ENCODE measurements around the gene MST1. TPM values are rescaled to one million over a fixed set of nuclear protein-coding genes. Genes with fewer than 3 reads are reported as not detected.
"Not testable (repeated sequence)": the region's sequence is repeated elsewhere in the genome, so short reads cannot be mapped to it uniquely, and the experiment has no call there.

Gene MST1
- total RNA-seq, 1 donor from 2014 or later, result 7.5 TPM

GRCh38 chr3:49701388-49702077, 12.3 kb upstream of the MST1 start:
- H3K36me3 Mint-ChIP-seq (ENCODE audit: low read depth), result peaks cover 18% of the 10 kb centered on the region
- H3K27ac Mint-ChIP-seq, result no peak overlapping the region
- peaks cover 2% of the 10 kb centered on the region for H3K4me1 Mint-ChIP-seq
- intact Hi-C loops (cut with micrococcal nuclease), result no loop called here
- no peaks in the 10 kb centered on the region for H3K27me3 Mint-ChIP-seq
- DNase-seq, result no peak
- H3K9me3 Mint-ChIP-seq, result no peaks in the 10 kb centered on the region
- no peak overlapping the region for H3K4me3 Mint-ChIP-seq

- Mint-ChIP-seq H3K4me3 (no peak overlapping the region), H3K36me3 (ENCODE audit: low read depth) (peaks cover 15% of the 10 kb centered on the region), H3K27ac (no peak overlapping the region)
Observed at GRCh38 chr3:49700453-49701128, 11.3 kb upstream of the MST1 start.

GRCh38 chr3:49700014-49700413, 10.7 kb upstream of the MST1 start:
- Mint-ChIP-seq H3K27ac (no peak overlapping the region), H3K27me3 (no peaks in the 10 kb centered on the region)
- intact Hi-C loops (cut with micrococcal nuclease), result no loop called here

More at GRCh38 chr3:49700453-49701128, 11.3 kb upstream of the MST1 start:
- peaks cover 2% of the 10 kb centered on the region for H3K4me1 Mint-ChIP-seq
- no peak for DNase-seq
- H3K9me3 Mint-ChIP-seq, result no peaks in the 10 kb centered on the region
- intact Hi-C loops (cut with micrococcal nuclease), result no loop called here
- no peaks in the 10 kb centered on the region for H3K27me3 Mint-ChIP-seq

GRCh38 chr3:49699281-49699979, 10.2 kb upstream of the MST1 start:
- intact Hi-C loops (cut with micrococcal nuclease), result no loop called here
- H3K27ac Mint-ChIP-seq, result no peak overlapping the region
- peaks cover 2% of the 10 kb centered on the region for H3K4me1 Mint-ChIP-seq
- no peak for DNase-seq
- H3K9me3 Mint-ChIP-seq, result no peaks in the 10 kb centered on the region
- no peaks in the 10 kb centered on the region for H3K27me3 Mint-ChIP-seq
- H3K4me3 Mint-ChIP-seq, result no peak overlapping the region
- H3K36me3 Mint-ChIP-seq (ENCODE audit: low read depth), result peaks cover 15% of the 10 kb centered on the region

More at GRCh38 chr3:49700014-49700413, 10.7 kb upstream of the MST1 start:
- no peak for DNase-seq
- Mint-ChIP-seq H3K9me3 (no peaks in the 10 kb centered on the region), H3K36me3 (ENCODE audit: low read depth) (peaks cover 15% of the 10 kb centered on the region), H3K4me3 (no peak overlapping the region), H3K4me1 (peaks cover 2% of the 10 kb centered on the region)

GRCh38 chr3:49695350-49696015, 6.2 kb upstream of the MST1 start:
- H3K4me3 Mint-ChIP-seq; H3K4me1 Mint-ChIP-seq; intact Hi-C loops (cut with micrococcal nuclease); H3K36me3 Mint-ChIP-seq (ENCODE audit: low read depth); H3K27ac Mint-ChIP-seq; H3K27me3 Mint-ChIP-seq; DNase-seq; H3K9me3 Mint-ChIP-seq: not testable (repeated sequence)

- H3K4me1 Mint-ChIP-seq, result peaks cover 16% of the 10 kb centered on the region
- H3K27ac Mint-ChIP-seq; DNase-seq; H3K36me3 Mint-ChIP-seq (ENCODE audit: low read depth); H3K4me3 Mint-ChIP-seq; intact Hi-C loops (cut with micrococcal nuclease); H3K9me3 Mint-ChIP-seq; H3K27me3 Mint-ChIP-seq: not testable (repeated sequence)
Observed at GRCh38 chr3:49694409-49695070, 5.3 kb upstream of the MST1 start.

GRCh38 chr3:49691481-49691880, 2.2 kb upstream of the MST1 start:
- H3K27me3 Mint-ChIP-seq; intact Hi-C loops (cut with micrococcal nuclease); H3K36me3 Mint-ChIP-seq (ENCODE audit: low read depth); H3K27ac Mint-ChIP-seq; H3K9me3 Mint-ChIP-seq; DNase-seq: not testable (repeated sequence)
- Mint-ChIP-seq H3K4me1 (peaks cover 20% of the 10 kb centered on the region), H3K4me3 (peak overlapping the region; percentile 15)

- H3K36me3 Mint-ChIP-seq (ENCODE audit: low read depth); DNase-seq; H3K27me3 Mint-ChIP-seq; H3K27ac Mint-ChIP-seq; H3K9me3 Mint-ChIP-seq; intact Hi-C loops (cut with micrococcal nuclease): not testable (repeated sequence)
- peak overlapping the region; percentile 99 for H3K4me3 Mint-ChIP-seq
- H3K4me1 Mint-ChIP-seq, result peaks cover 20% of the 10 kb centered on the region
Observed at GRCh38 chr3:49690856-49691255, 1.6 kb upstream of the MST1 start.

- H3K36me3 Mint-ChIP-seq (ENCODE audit: low read depth); H3K27me3 Mint-ChIP-seq; H3K9me3 Mint-ChIP-seq; DNase-seq: not testable (repeated sequence)
- Mint-ChIP-seq H3K27ac (peak overlapping the region; percentile 86), H3K4me3 (peak overlapping the region; percentile 99), H3K4me1 (peaks cover 20% of the 10 kb centered on the region)
- intact Hi-C loops (cut with micrococcal nuclease), result loop anchor here (1.0 kb wide), 1 partner anchor 16 kb away; the partner anchor contains the start of gene APEH
Observed at GRCh38 chr3:49689908-49690624, 792 bp upstream of the MST1 start.

GRCh38 chr3:49688338-49689045, 782 bp downstream of the MST1 start:
- Mint-ChIP-seq H3K4me3 (peak overlapping the region; percentile 99), H3K27ac (peak overlapping the region; percentile 86), H3K4me1 (peaks cover 20% of the 10 kb centered on the region)
- H3K27me3 Mint-ChIP-seq; H3K36me3 Mint-ChIP-seq (ENCODE audit: low read depth); H3K9me3 Mint-ChIP-seq: not testable (repeated sequence)
- intact Hi-C loops (cut with micrococcal nuclease), result loop anchor here (1.0 kb wide), 1 partner anchor 14 kb away; the partner anchor contains the start of gene APEH
- peak; percentile 69 for DNase-seq

- Mint-ChIP-seq H3K4me3 (peak overlapping the region; percentile 4), H3K27ac (peak overlapping the region; percentile 41), H3K4me1 (peaks cover 17% of the 10 kb centered on the region)
- intact Hi-C loops (cut with micrococcal nuclease); DNase-seq; H3K9me3 Mint-ChIP-seq; H3K27me3 Mint-ChIP-seq; H3K36me3 Mint-ChIP-seq (ENCODE audit: low read depth): not testable (repeated sequence)
Observed at GRCh38 chr3:49687424-49687795, 1.9 kb downstream of the MST1 start.

- Mint-ChIP-seq H3K4me1 (peaks cover 17% of the 10 kb centered on the region), H3K27ac (peak overlapping the region; percentile 41), H3K4me3 (peak overlapping the region; percentile 4)
- H3K9me3 Mint-ChIP-seq; intact Hi-C loops (cut with micrococcal nuclease); H3K36me3 Mint-ChIP-seq (ENCODE audit: low read depth); H3K27me3 Mint-ChIP-seq: not testable (repeated sequence)
- DNase-seq, result peak; percentile 78
Observed at GRCh38 chr3:49686769-49687423, 2.4 kb downstream of the MST1 start.

Data from activated CD4-positive, alpha-beta T cell treated with anti-CD3 and anti-CD28 coated beads, Interleukin-2, amount 10 ng/mL, durations not matched to agents 24 days and 14 days (primary cell).